Ovary (tissue), 9 donors: ENCODE measurements around the gene SIGLEC11. TPM values are rescaled to one million over a fixed set of nuclear protein-coding genes. Genes with fewer than 3 reads are reported as not detected.

ENCODE experiments used
- DNase-seq, 5 donors: peaks; one replicate each; pipeline ENCODE4 v3.0.0-alpha.2; 2019 to 2020
- H3K27ac ChIP-seq, 2 donors: fragments of 200-600 bp; one replicate each; pipeline versions ENCODE4 v1.5.1 to v1.8.0; 2019 to 2022
- H3K27me3 ChIP-seq: fragments of 200-600 bp; one replicate; pipeline ENCODE4 v1.8.0; 2022
- H3K36me3 ChIP-seq: fragments of 200-600 bp; sonication (generic); one replicate; pipeline ENCODE4 v1.5.1; 2019
- H3K4me1 ChIP-seq: one replicate; pipeline ENCODE4 v1.8.1; 2013; ENCODE audit warnings: mild to moderate bottlenecking, moderate library complexity; ENCODE audit not compliant: insufficient read depth
- H3K4me3 ChIP-seq: fragments of 200-600 bp; sonication (generic); one replicate; pipeline ENCODE4 v1.5.1; 2017
- H3K9me3 ChIP-seq, 2 donors: fragments of 200-600 bp in 1 of 2; sonication (generic) in 1 of 2; one replicate each; pipeline versions ENCODE4 v1.5.1 to v1.8.1; 2013 to 2019; ENCODE audit warnings: mild to moderate bottlenecking in 1 of 2, moderate library complexity in 1 of 2
- EP300 ChIP-seq: sonication (generic); formaldehyde crosslinking; IDR thresholded peaks from one replicate; pipeline ENCODE4 v1.6.1; 2017; ENCODE audit warnings: antibody characterized with exemption
- POLR2A ChIP-seq: fragments of 450-650 bp; IDR thresholded peaks from one replicate; pipeline ENCODE4 v1.6.1; 2017; ENCODE audit warnings: antibody characterized with exemption, mild to moderate bottlenecking, moderate library complexity
- WGBS, 3 donors: extraction: QIAGEN DNeasy Blood & Tissue Kit in 1 of 3; methylation state at CpG; one replicate each; pipeline versions ENCODE4 v1.1.5 to v1.1.7; 2013 to 2017; 5-methylcytosine and 5-hydroxymethylcytosine counted together
- intact Hi-C, 4 donors: fragments of 100-400 bp; cut with DNase I; formaldehyde crosslinking; loops; one replicate each; pipeline versions ENCODE4 v1.11.0 to v1.15.1; 2022 to 2023
- polyA plus RNA-seq, 2 donors: library from polyadenylated mRNA; stranded (reverse); fragments of 200-250 nt in 1 of 2; fragments of 350-450 nt in 1 of 2; fragmentation: Illumina TruSeq in 1 of 2; extraction: RNeasy Lipid Tissue Mini Kit (QIAGEN cat#74804) in 1 of 2; gene quantifications; one replicate each; pipeline ENCODE4 v1.2.3, GENCODE V29; 2013 to 2014
- total RNA-seq, 7 donors: library from RNA; depleted of rRNA in 2 of 7; stranded (reverse); fragments of >200 nt in 2 of 7; fragmentation: NEBNext Ultra II Directional in 3 of 7; extraction: Animal tissue kit (Norgen Biotek cat#: 25700) in 3 of 7; gene quantifications; one replicate each; pipeline versions ENCODE4 v1.1.0 to v1.2.4, GENCODE V29; 2016 to 2023
- TF ChIP-seq, protein P1 (sequence below), 3 donors: fragments of 450-650 bp in 2 of 3; fragments of 200-600 bp in 1 of 3; IDR thresholded peaks; one replicate each; pipeline versions ENCODE4 v1.5.1 to v1.8.0; 2016 to 2022; ENCODE audit warnings: antibody characterized with exemption in 3 of 3, mild to moderate bottlenecking in 1 of 3
- donor health status: DM: no; HTN: no; CAD: no; lungs with moderate emphysema.
- donor health status: DM: no; HTN: no; CAD: no.
- donor health status: Bipolar disorder and iron deficiency.
- donor health status: DM: yes; HTN: yes; CAD: no.
- donor health status: DM: no; HTN: no; CAD: no.
- donor health status: DM: yes; HTN: yes; CAD: no.

The SIGLEC11 gene
- total and polyA plus RNA-seq, 9 donors, result 43.3 to 117 (median 77.6) TPM

DNA sequence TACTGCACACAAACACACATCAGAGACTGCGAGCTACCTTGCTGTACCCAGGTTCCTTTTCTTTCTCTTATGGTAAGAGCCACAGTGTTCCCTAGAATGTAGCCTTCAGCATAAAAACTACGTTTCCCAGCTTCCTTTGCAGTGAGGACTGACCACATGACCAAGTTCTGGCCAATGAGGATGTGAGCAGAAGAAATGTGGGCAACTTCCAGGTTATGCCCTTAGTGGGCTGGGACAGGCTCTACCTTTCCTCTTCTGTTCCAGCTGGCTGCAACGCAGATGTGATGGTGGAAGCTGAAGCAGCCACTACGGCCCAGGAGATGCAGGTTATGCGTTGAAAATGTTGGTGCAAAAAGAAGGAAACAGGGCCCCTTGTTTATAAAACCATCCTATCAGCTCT, 36.7 kb upstream of the SIGLEC11 start:
- Histone ChIP-seq H3K4me3 (no peak overlapping the region), H3K36me3 (no peaks in the 10 kb centered on the region), H3K9me3 (no peaks in the 10 kb centered on the region), H3K4me1 (no peaks in the 10 kb centered on the region), H3K27me3 (no peaks in the 10 kb centered on the region), H3K27ac (no peak overlapping the region)
- TF ChIP-seq, protein P1, sequence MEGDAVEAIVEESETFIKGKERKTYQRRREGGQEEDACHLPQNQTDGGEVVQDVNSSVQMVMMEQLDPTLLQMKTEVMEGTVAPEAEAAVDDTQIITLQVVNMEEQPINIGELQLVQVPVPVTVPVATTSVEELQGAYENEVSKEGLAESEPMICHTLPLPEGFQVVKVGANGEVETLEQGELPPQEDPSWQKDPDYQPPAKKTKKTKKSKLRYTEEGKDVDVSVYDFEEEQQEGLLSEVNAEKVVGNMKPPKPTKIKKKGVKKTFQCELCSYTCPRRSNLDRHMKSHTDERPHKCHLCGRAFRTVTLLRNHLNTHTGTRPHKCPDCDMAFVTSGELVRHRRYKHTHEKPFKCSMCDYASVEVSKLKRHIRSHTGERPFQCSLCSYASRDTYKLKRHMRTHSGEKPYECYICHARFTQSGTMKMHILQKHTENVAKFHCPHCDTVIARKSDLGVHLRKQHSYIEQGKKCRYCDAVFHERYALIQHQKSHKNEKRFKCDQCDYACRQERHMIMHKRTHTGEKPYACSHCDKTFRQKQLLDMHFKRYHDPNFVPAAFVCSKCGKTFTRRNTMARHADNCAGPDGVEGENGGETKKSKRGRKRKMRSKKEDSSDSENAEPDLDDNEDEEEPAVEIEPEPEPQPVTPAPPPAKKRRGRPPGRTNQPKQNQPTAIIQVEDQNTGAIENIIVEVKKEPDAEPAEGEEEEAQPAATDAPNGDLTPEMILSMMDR (IDR thresholded peaks at IDR 0.05), result no peak
- no peak for TF ChIP-seq EP300
- TF ChIP-seq POLR2A, result no peak
- no peak for DNase-seq
- WGBS, 3 donors, result 60 to 76% (median 63%) methylated on average over 5 of the region's 5 CpGs
- intact Hi-C loops, result no loop called here

DNA sequence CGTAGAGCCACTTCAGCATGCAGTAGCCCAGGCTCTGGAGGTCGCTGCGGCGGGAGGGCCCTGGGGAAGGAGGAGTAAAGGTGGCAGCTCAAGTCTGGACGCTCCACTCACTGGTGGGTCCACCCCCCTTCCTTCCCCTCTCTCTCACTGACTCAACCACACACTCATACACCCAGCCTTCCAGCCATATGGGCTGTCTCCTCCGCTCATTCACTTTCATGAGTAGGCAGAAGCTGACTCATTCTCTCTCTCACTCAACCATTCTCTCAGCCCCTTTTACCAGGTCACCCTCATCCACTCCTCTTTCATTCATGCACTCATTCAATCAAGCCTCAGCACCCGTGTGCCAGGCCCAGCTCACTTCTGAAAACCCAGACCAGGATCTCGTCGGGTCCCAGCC, 27.5 kb upstream of the SIGLEC11 start:
- Histone ChIP-seq H3K27me3 (no peaks in the 10 kb centered on the region), H3K27ac (no peak overlapping the region), H3K9me3 (no peaks in the 10 kb centered on the region), H3K4me1 (peaks cover under 1% of the 10 kb centered on the region), H3K4me3 (no peak overlapping the region), H3K36me3 (no peaks in the 10 kb centered on the region)
- WGBS, 3 donors, result 90 to 93% (median 93%) methylated on average over 9 of the region's 9 CpGs
- intact Hi-C loops, result no loop called here
- TF ChIP-seq, protein P1 (IDR thresholded peaks at IDR 0.05), result no peak
- TF ChIP-seq POLR2A, result no peak
- TF ChIP-seq EP300, result no peak
- no peak for DNase-seq

DNA sequence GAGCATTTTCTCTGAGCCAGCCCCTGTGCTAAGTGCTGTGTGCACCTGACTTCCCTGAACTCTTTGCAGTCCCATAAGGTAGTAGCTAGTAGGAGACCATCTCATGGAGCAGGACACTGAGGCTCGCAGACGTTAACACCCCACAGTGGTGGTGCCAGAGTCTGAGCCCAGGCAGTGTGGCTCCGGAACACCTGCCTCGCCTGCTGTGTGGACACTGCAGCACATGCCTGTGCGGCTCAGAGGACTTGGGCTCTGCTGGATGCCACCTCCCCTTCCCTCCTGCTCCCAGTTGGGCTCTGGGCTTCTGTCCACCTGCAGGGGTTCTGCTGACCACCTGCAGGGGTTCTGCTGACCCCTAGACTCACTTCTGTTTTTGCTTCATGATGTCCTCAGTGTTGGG, 27.0 kb upstream of the SIGLEC11 start:
- no peak for DNase-seq
- intact Hi-C loops, result no loop called here
- Histone ChIP-seq H3K4me3 (no peak overlapping the region), H3K27me3 (no peaks in the 10 kb centered on the region), H3K36me3 (no peaks in the 10 kb centered on the region), H3K9me3 (no peaks in the 10 kb centered on the region), H3K4me1 (peaks cover 3% of the 10 kb centered on the region), H3K27ac (no peak overlapping the region)
- TF ChIP-seq POLR2A (no peak), EP300 (no peak)
- TF ChIP-seq, protein P1 (IDR thresholded peaks at IDR 0.05), result no peak
- 92 to 98% (median 95%) methylated on average over 4 to 5 of the region's 5 CpGs for WGBS, 3 donors

DNA sequence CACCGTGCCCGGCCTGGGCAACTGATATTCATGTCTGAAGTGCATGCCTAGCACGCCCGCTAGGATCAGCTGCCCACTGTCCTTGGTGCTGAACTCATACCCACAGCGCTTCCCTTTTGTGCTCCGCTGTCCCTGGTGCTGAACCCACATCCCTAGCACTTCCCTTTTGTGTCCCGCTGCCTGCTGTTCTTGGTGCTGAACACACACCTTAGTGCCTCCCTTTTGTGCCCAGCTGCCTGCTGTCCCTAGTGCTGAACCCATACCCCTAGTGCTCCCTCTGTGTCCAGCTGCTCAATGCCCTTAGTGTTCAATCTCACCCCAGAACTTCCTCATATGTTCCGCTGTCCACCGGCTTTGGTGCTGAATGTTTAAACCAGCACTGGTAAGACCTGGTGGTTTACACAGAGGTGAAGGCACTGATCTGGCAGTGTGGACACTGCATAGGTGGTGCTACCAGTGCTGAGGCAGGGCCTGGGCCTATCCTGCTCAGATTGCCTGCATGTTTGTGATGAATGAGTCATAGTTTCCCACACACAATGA, 26.3 kb upstream of the SIGLEC11 start:
- DNase-seq, result peak; percentile 90 to 96 (median 94)
- Histone ChIP-seq H3K27ac (no peak overlapping the region), H3K9me3 (no peaks in the 10 kb centered on the region), H3K4me1 (peaks cover 3% of the 10 kb centered on the region), H3K4me3 (no peak overlapping the region), H3K27me3 (no peaks in the 10 kb centered on the region), H3K36me3 (no peaks in the 10 kb centered on the region)
- intact Hi-C loops, result no loop called here
- WGBS, 3 donors, result 6 to 15% (median 9%) methylated on average over 9 of the region's 9 CpGs
- peak; percentile 18 for TF ChIP-seq POLR2A
- no peak for TF ChIP-seq EP300
- TF ChIP-seq, protein P1 (IDR thresholded peaks at IDR 0.05), result peak in 2 of 3 donors; percentile 13 to 44
